ENCODE measurements around the gene CKMT2. TPM values are rescaled to one million over a fixed set of nuclear protein-coding genes. Genes with fewer than 3 reads are reported as not detected.

CKMT2 gene
- total RNA-seq, 1 experiment from 2014 or later: not detected

GRCh38 chr5:81301271-81302015 lies 68.3 kb downstream of the CKMT2 start, which contains the start of gene ZCCHC9:
Gene ZCCHC9, plus strand, starts transcription at chr5:81301587. Its CDS starts 3,171 bp downstream, at chr5:81304758.
- BruUV-seq (replicated peaks): TSS peak; percentile 73
- no peak for DNase-seq (ENCODE audit: low read depth, low spot score)
- in situ Hi-C loops (cut with HindIII; ENCODE audit: low pct_unique_long_range_greater_than_20kb, low sequenced_read_pairs): no loop called here

GRCh38 chr5:81302596-81302995 lies 69.5 kb downstream of the CKMT2 start:
- TF ChIP-seq TCF7L2 (IDR thresholded peaks at IDR 0.05; ENCODE audit: low read depth, low read length) (no peak), POLR2AphosphoS5 (IDR thresholded peaks at IDR 0.05; ENCODE audit: low read depth, low read length) (no peak), REST (IDR thresholded peaks at IDR 0.05; ENCODE audit: insufficient read depth in 1 of 2, low read depth in 2 of 2, low read length in 1 of 2) (no peak), SIN3A (IDR thresholded peaks at IDR 0.05; ENCODE audit: borderline replicate concordance, insufficient read depth, low read depth, low read length) (no peak)
- H3K9me3 ChIP-seq (ENCODE audit: control insufficient read depth, insufficient read depth, low read depth, low read length): no peaks in the 10 kb centered on the region
- DNase-seq (ENCODE audit: low read depth, low spot score) (no peak), ATAC-seq (peak; percentile 26; the same call in 1 of the 2 replicates)
- BruUV-seq (replicated peaks): no TSS peak
- intact Hi-C loops (cut with micrococcal nuclease; ENCODE audit: unreplicated experiment): no loop called here
- POLR2A ChIA-PET: interaction anchor here (0.6 kb wide), 1 partner anchor 981 kb away, joined by 5 read pairs; no protein-coding TSS in a partner anchor
- H3K4me1 ChIP-seq (ENCODE audit: control insufficient read depth, insufficient read depth, low read length): peaks cover 26% of the 10 kb centered on the region
- in situ Hi-C loops (cut with HindIII; ENCODE audit: low pct_unique_long_range_greater_than_20kb, low sequenced_read_pairs): no loop called here
- CTCF ChIA-PET: no interaction called here
- H3K36me3 ChIP-seq (ENCODE audit: control insufficient read depth, insufficient read depth, low read length): peaks cover 12% of the 10 kb centered on the region
- H3K27me3 ChIP-seq (ENCODE audit: control insufficient read depth, insufficient read depth, low read length): no peaks in the 10 kb centered on the region
- H3K4me3 ChIP-seq (ENCODE audit: low read depth in 2 of 2, low read length in 2 of 2): peak overlapping the region; percentile 60 to 99
- peak overlapping the region; percentile 81 for H3K27ac ChIP-seq (ENCODE audit: low read length)

More at GRCh38 chr5:81301271-81302015, 68.3 kb downstream of the CKMT2 start, which contains the start of gene ZCCHC9:
- TF ChIP-seq REST (IDR thresholded peaks at IDR 0.05; ENCODE audit: insufficient read depth in 1 of 2, low read depth in 2 of 2, low read length in 1 of 2) (no peak), POLR2AphosphoS5 (IDR thresholded peaks at IDR 0.05; ENCODE audit: low read depth, low read length) (peak; percentile 95), SIN3A (IDR thresholded peaks at IDR 0.05; ENCODE audit: borderline replicate concordance, insufficient read depth, low read depth, low read length) (peak; percentile 89), CTCF (IDR thresholded peaks at IDR 0.05) (peak; percentile 22)
- POLR2A ChIA-PET: interaction anchor here (0.6 to 0.8 kb wide), 2 partner anchors 8 to 499 kb away, joined by 3 to 13 read pairs; no protein-coding TSS in a partner anchor
- Histone ChIP-seq H3K27me3 (ENCODE audit: control insufficient read depth, insufficient read depth, low read length) (no peaks in the 10 kb centered on the region), H3K4me3 (ENCODE audit: low read depth in 2 of 2, low read length in 2 of 2) (peak within 1 kb of the TSS; percentile 60 to 99), H3K9me3 (ENCODE audit: control insufficient read depth, insufficient read depth, low read depth, low read length) (no peaks in the 10 kb centered on the region), H3K27ac (ENCODE audit: low read length) (peak within 1 kb of the TSS; percentile 81), H3K36me3 (ENCODE audit: control insufficient read depth, insufficient read depth, low read length) (peaks cover 11% of the 10 kb centered on the region), H3K4me1 (ENCODE audit: control insufficient read depth, insufficient read depth, low read length) (peaks cover 26% of the 10 kb centered on the region)
- peak; percentile 95 for ATAC-seq
- intact Hi-C loops (cut with micrococcal nuclease; ENCODE audit: unreplicated experiment): no loop called here
- CTCF ChIA-PET: interaction anchor here (1.1 kb wide), 1 partner anchor 865 kb away, joined by 3 read pairs; no protein-coding TSS in a partner anchor
